Naive thymus-derived CD4-positive, alpha-beta T cell (primary cell): ENCODE data around the gene PCDHB3. TPM values are rescaled to one million over a fixed set of nuclear protein-coding genes. Genes with fewer than 3 reads are reported as not detected.
"Not testable (repeated sequence)": the region's sequence is repeated elsewhere in the genome, so short reads cannot be mapped to it uniquely, and the experiment has no call there.

Source experiments
- ATAC-seq: fragments of 150-1000 bp; cut with Tn5 transposase; 2 replicates; pipeline ENCODE4 v1.10.0; 2021; ENCODE audit warnings: mild to moderate bottlenecking, moderate library complexity
- CTCF ChIA-PET: fragments of 350-600 bp; sonication (Branson Sonifier 250); formaldehyde crosslinking; loops from one replicate; lab custom pipeline; 2021; ENCODE audit warnings: antibody characterized with exemption; lab: Charles Lee
- POLR2A ChIA-PET: fragments of 350-600 bp; sonication (Branson Sonifier 250); formaldehyde crosslinking; loops from one replicate; lab custom pipeline; 2021; ENCODE audit warnings: antibody characterized with exemption, inconsistent platforms; lab: Charles Lee
- DNase-seq, 9 donors: peaks; one replicate each; pipeline versions ENCODE4 v3.0.0 to v3.0.0-alpha.2; 2020 to 2022; ENCODE audit warnings: mixed read lengths in 1 of 9
- H3K27ac ChIP-seq: one replicate; pipeline ENCODE4 v1.7.0; 2013; ENCODE audit warnings: mild to moderate bottlenecking, low read depth, low read length, moderate library complexity
- H3K27me3 ChIP-seq, 2 donors: one replicate each; pipeline ENCODE4 v1.7.0; 2013; ENCODE audit warnings: low read length in 2 of 2, mild to moderate bottlenecking in 2 of 2, moderate library complexity in 2 of 2; ENCODE audit not compliant: control insufficient read depth in 2 of 2, insufficient read depth in 2 of 2
- H3K36me3 ChIP-seq, 3 experiments: 1 replicate in 2 of 3; 2 replicates in 1 of 3; pipeline ENCODE4 v1.7.0; 2013; ENCODE audit warnings: low read length in 3 of 3, mild to moderate bottlenecking in 3 of 3, moderate library complexity in 1 of 3; ENCODE audit not compliant: insufficient read depth in 3 of 3, control insufficient read depth in 2 of 3
- H3K4me1 ChIP-seq, 2 donors: one replicate each; pipeline ENCODE4 v1.7.0; 2013; ENCODE audit warnings: low read length in 2 of 2, mild to moderate bottlenecking in 2 of 2, moderate library complexity in 1 of 2; ENCODE audit not compliant: control insufficient read depth in 2 of 2, insufficient read depth in 2 of 2
- H3K4me3 ChIP-seq: 2 replicates; pipeline ENCODE4 v1.7.0; 2013; ENCODE audit warnings: mild to moderate bottlenecking, low read length
- H3K9me3 ChIP-seq, 3 experiments: 1 replicate in 2 of 3; 2 replicates in 1 of 3; pipeline ENCODE4 v1.7.0; 2013; ENCODE audit warnings: low read length in 3 of 3; ENCODE audit not compliant: control insufficient read depth in 2 of 3
- H3K27ac Mint-ChIP-seq, 9 donors: one replicate each; pipeline ENCODE4 v1.8.0; 2020 to 2022; ENCODE audit warnings: mixed read lengths in 9 of 9, mild to moderate bottlenecking in 8 of 9, moderate library complexity in 5 of 9, inconsistent platforms in 2 of 9
- H3K27me3 Mint-ChIP-seq, 5 donors: one replicate each; pipeline ENCODE4 v1.8.0; 2021 to 2022; ENCODE audit warnings: mixed read lengths in 5 of 5, mild to moderate bottlenecking in 1 of 5
- H3K36me3 Mint-ChIP-seq, 5 donors: one replicate each; pipeline ENCODE4 v1.8.0; 2020 to 2022; ENCODE audit warnings: mixed read lengths in 5 of 5, mild to moderate bottlenecking in 3 of 5, inconsistent platforms in 1 of 5
- H3K4me1 Mint-ChIP-seq, 7 donors: one replicate each; pipeline ENCODE4 v1.8.0; 2020 to 2022; ENCODE audit warnings: mixed read lengths in 7 of 7, mild to moderate bottlenecking in 3 of 7, inconsistent platforms in 1 of 7
- H3K4me3 Mint-ChIP-seq, 10 donors: one replicate each; pipeline ENCODE4 v1.8.0; 2020 to 2022; ENCODE audit warnings: mild to moderate bottlenecking in 10 of 10, mixed read lengths in 10 of 10, moderate library complexity in 6 of 10, inconsistent platforms in 2 of 10
- H3K9me3 Mint-ChIP-seq, 11 donors: one replicate each; pipeline ENCODE4 v1.8.0; 2020 to 2022; ENCODE audit warnings: mixed read lengths in 11 of 11, mild to moderate bottlenecking in 4 of 11, inconsistent platforms in 1 of 11, moderate library complexity in 1 of 11
- intact Hi-C, 2 donors: fragments of 100-400 bp; cut with micrococcal nuclease; formaldehyde crosslinking; loops; one replicate each; pipeline ENCODE4 v1.15.1; 2023
- polyA plus RNA-seq, 2 donors: library from polyadenylated mRNA; unstranded; fragments of 300-500 nt; fragmentation: Illumina TruSeq; gene quantifications; one replicate each; pipeline ENCODE4 v1.2.3, GENCODE V29; 2021
- total RNA-seq, 6 experiments: library from RNA in 5 of 6; stranded (reverse) in 5 of 6; gene quantifications; 1 replicate in 5 of 6; 2 replicates in 1 of 6; pipeline ENCODE4 v1.2.3 and lab custom pipeline; 2021 to 2026

Gene PCDHB3
- total and polyA plus RNA-seq, 7 experiments from 2014 or later = not detected

GRCh38 chr5:141102471-141102870, 2.2 kb downstream of the PCDHB3 start:
- DNase-seq, ATAC-seq, H3K27ac ChIP-seq, H3K4me1 ChIP-seq, H3K4me1 Mint-ChIP-seq, H3K4me3 ChIP-seq, H3K27me3 ChIP-seq, intact Hi-C loops, H3K36me3 ChIP-seq, H3K4me3 Mint-ChIP-seq, CTCF ChIA-PET, POLR2A ChIA-PET, H3K27ac Mint-ChIP-seq: not testable (repeated sequence)
- H3K9me3 Mint-ChIP-seq = peaks cover 6 to 53% (median 23%) of the 10 kb centered on the region in 11 donors
- peaks cover 0 to 15% (median 0%) of the 10 kb centered on the region in 3 experiments for H3K9me3 ChIP-seq
- H3K27me3 Mint-ChIP-seq = peaks cover 4 to 57% (median 45%) of the 10 kb centered on the region in 5 donors
- H3K36me3 Mint-ChIP-seq = peaks cover 0 to 17% (median 0%) of the 10 kb centered on the region in 5 donors

GRCh38 chr5:141105350-141105749, 5.1 kb downstream of the PCDHB3 start:
- Mint-ChIP-seq H3K27me3 (peaks cover 1 to 35% (median 31%) of the 10 kb centered on the region in 5 donors), H3K9me3 (peaks cover 0 to 45% (median 18%) of the 10 kb centered on the region in 11 donors), H3K4me1 (peaks cover 0 to under 1% (median 0%) of the 10 kb centered on the region in 7 donors), H3K36me3 (peaks cover 0 to 10% (median 0%) of the 10 kb centered on the region in 5 donors), H3K4me3 (no peak overlapping the region), H3K27ac (no peak overlapping the region)
- H3K9me3 ChIP-seq = peaks cover 0 to 13% (median 0%) of the 10 kb centered on the region in 3 experiments
- no peaks in the 10 kb centered on the region for H3K36me3 ChIP-seq
- intact Hi-C loops = no loop called here
- ATAC-seq (no peak), DNase-seq (no peak)
- ChIA-PET CTCF (no interaction called here), POLR2A (no interaction called here)
- no peak overlapping the region for H3K27ac ChIP-seq
- H3K4me1 ChIP-seq = no peaks in the 10 kb centered on the region
- peaks cover 0 to under 1% of the 10 kb centered on the region in 2 donors for H3K27me3 ChIP-seq
- no peak overlapping the region for H3K4me3 ChIP-seq

GRCh38 chr5:141119250-141119649, 19.0 kb downstream of the PCDHB3 start:
- Mint-ChIP-seq H3K27ac (no peak overlapping the region), H3K9me3 (peaks cover 0 to 57% (median 30%) of the 10 kb centered on the region in 11 donors), H3K4me1 (no peaks in the 10 kb centered on the region), H3K4me3 (no peak overlapping the region), H3K27me3 (peaks cover 5 to 33% (median 26%) of the 10 kb centered on the region in 5 donors), H3K36me3 (peaks cover 0 to 25% (median 7%) of the 10 kb centered on the region in 5 donors)
- CTCF ChIA-PET = no interaction called here
- Histone ChIP-seq H3K9me3 (peaks cover 0 to 12% (median 0%) of the 10 kb centered on the region in 3 experiments), H3K27me3 (no peaks in the 10 kb centered on the region), H3K36me3 (no peaks in the 10 kb centered on the region), H3K4me1 (no peaks in the 10 kb centered on the region), H3K4me3 (no peak overlapping the region), H3K27ac (no peak overlapping the region)
- POLR2A ChIA-PET = no interaction called here
- DNase-seq = no peak
- intact Hi-C loops = no loop called here
- ATAC-seq = no peak

GRCh38 chr5:141121563-141121962, 21.3 kb downstream of the PCDHB3 start, which contains the start of gene PCDHB4:
Gene PCDHB4 (plus strand): TSS chr5:141121818. CDS start chr5:141121999, 181 bp downstream.
- Mint-ChIP-seq H3K4me1 (no peaks in the 10 kb centered on the region), H3K36me3 (peaks cover 0 to 10% (median 6%) of the 10 kb centered on the region in 5 donors), H3K4me3 (no peak within 1 kb of the TSS), H3K27me3 (peaks cover 5 to 37% (median 25%) of the 10 kb centered on the region in 5 donors), H3K9me3 (peaks cover 0 to 46% (median 17%) of the 10 kb centered on the region in 11 donors), H3K27ac (no peak within 1 kb of the TSS)
- ChIA-PET POLR2A (no interaction called here), CTCF (no interaction called here)
- intact Hi-C loops = no loop called here
- H3K27ac ChIP-seq = no peak within 1 kb of the TSS
- peaks cover 0 to 12% (median 0%) of the 10 kb centered on the region in 3 experiments for H3K9me3 ChIP-seq
- H3K4me1 ChIP-seq = no peaks in the 10 kb centered on the region
- no peaks in the 10 kb centered on the region for H3K36me3 ChIP-seq
- H3K27me3 ChIP-seq = no peaks in the 10 kb centered on the region
- no peak within 1 kb of the TSS for H3K4me3 ChIP-seq
- ATAC-seq (no peak), DNase-seq (no peak)

- no peak overlapping the region for H3K27ac Mint-ChIP-seq
- peaks cover 0 to 7% (median 6%) of the 10 kb centered on the region in 5 donors for H3K36me3 Mint-ChIP-seq
- Histone ChIP-seq H3K4me1 (no peaks in the 10 kb centered on the region), H3K27ac (no peak overlapping the region), H3K4me3 (no peak overlapping the region), H3K9me3 (peaks cover 0 to 12% (median 0%) of the 10 kb centered on the region in 3 experiments), H3K36me3 (no peaks in the 10 kb centered on the region), H3K27me3 (no peaks in the 10 kb centered on the region)
- intact Hi-C loops = no loop called here
- ATAC-seq = no peak
- ChIA-PET CTCF (no interaction called here), POLR2A (no interaction called here)
- peaks cover 0 to 41% (median 14%) of the 10 kb centered on the region in 11 donors for H3K9me3 Mint-ChIP-seq
- no peaks in the 10 kb centered on the region for H3K4me1 Mint-ChIP-seq
- DNase-seq = no peak
- peaks cover 5 to 37% (median 25%) of the 10 kb centered on the region in 5 donors for H3K27me3 Mint-ChIP-seq
- no peak overlapping the region for H3K4me3 Mint-ChIP-seq
These were observed 21.7 kb downstream of the PCDHB3 start for GRCh38 chr5:141121985-141122384.

- CTCF ChIA-PET, DNase-seq, H3K27ac ChIP-seq, H3K4me3 Mint-ChIP-seq, H3K27me3 ChIP-seq, ATAC-seq, intact Hi-C loops, H3K36me3 ChIP-seq, H3K4me1 Mint-ChIP-seq, H3K27ac Mint-ChIP-seq, POLR2A ChIA-PET, H3K4me1 ChIP-seq, H3K4me3 ChIP-seq, H3K36me3 Mint-ChIP-seq: not testable (repeated sequence)
- peaks cover 0 to 40% (median 12%) of the 10 kb centered on the region in 11 donors for H3K9me3 Mint-ChIP-seq
- H3K27me3 Mint-ChIP-seq = peaks cover 5 to 43% (median 35%) of the 10 kb centered on the region in 5 donors
- H3K9me3 ChIP-seq = peaks cover 0 to 12% (median 0%) of the 10 kb centered on the region in 3 experiments
These were observed 23.3 kb downstream of the PCDHB3 start for GRCh38 chr5:141123396-141124135.
